HEK293 (cell line): ENCODE results near the gene SMYD2.

Experiments used
- BCL11A ChIP-seq: fragments of 450-650 bp; formaldehyde crosslinking; IDR thresholded peaks from 2 replicates; pipeline ENCODE4 v1.5.1; 2016; ENCODE audit warnings: low read depth, missing biosample characterization, missing genetic modification characterization
- ZNF416 ChIP-seq: fragments of 450-650 bp; formaldehyde crosslinking; IDR thresholded peaks from 2 replicates; pipeline ENCODE4 v1.5.1; 2016; ENCODE audit warnings: missing biosample characterization, missing genetic modification characterization
- ZNF658 ChIP-seq: fragments of 450-650 bp; formaldehyde crosslinking; IDR thresholded peaks from 2 replicates; pipeline ENCODE4; 2016; ENCODE audit warnings: missing biosample characterization, missing genetic modification characterization
- ZNF792 ChIP-seq: fragments of 450-650 bp; formaldehyde crosslinking; IDR thresholded peaks from 2 replicates; pipeline ENCODE4 v1.5.1; 2016; ENCODE audit warnings: missing biosample characterization, missing genetic modification characterization
- TF ChIP-seq, protein P1 (sequence below): fragments of 450-650 bp; formaldehyde crosslinking; IDR thresholded peaks from 2 replicates; pipeline ENCODE4 v1.5.1; 2016; ENCODE audit warnings: missing biosample characterization, missing genetic modification characterization
- TF ChIP-seq, protein P2 (sequence below): fragments of 450-650 bp; formaldehyde crosslinking; IDR thresholded peaks from 2 replicates; pipeline ENCODE4 v1.5.1; 2017; ENCODE audit warnings: missing biosample characterization, missing genetic modification characterization

DNA sequence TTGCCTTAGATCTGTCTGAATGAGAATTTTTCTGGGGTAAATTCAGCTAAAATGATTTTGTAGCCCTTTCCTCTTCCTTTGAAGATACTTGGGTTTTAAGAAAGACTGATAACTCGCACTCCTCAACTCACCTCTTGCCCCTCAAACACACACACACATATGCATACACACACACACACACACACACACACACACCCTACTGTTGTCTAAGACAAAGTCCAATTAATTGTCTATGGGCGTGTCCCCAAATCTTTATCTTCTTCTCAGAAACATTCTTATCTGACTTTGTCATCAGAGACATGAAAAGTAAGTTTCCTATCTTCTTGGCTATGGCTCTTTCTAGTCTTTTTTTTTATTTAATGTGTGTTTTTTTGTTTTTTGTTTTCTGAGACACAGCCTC, 36.1 kb upstream of the SMYD2 start:
- TF ChIP-seq, protein P1, sequence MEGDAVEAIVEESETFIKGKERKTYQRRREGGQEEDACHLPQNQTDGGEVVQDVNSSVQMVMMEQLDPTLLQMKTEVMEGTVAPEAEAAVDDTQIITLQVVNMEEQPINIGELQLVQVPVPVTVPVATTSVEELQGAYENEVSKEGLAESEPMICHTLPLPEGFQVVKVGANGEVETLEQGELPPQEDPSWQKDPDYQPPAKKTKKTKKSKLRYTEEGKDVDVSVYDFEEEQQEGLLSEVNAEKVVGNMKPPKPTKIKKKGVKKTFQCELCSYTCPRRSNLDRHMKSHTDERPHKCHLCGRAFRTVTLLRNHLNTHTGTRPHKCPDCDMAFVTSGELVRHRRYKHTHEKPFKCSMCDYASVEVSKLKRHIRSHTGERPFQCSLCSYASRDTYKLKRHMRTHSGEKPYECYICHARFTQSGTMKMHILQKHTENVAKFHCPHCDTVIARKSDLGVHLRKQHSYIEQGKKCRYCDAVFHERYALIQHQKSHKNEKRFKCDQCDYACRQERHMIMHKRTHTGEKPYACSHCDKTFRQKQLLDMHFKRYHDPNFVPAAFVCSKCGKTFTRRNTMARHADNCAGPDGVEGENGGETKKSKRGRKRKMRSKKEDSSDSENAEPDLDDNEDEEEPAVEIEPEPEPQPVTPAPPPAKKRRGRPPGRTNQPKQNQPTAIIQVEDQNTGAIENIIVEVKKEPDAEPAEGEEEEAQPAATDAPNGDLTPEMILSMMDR (tag by site-specific recombination), result no peak
- TF ChIP-seq ZNF792 (tag by site-specific recombination) (no peak), ZNF416 (tag by site-specific recombination) (no peak), BCL11A (tag by site-specific recombination) (no peak), ZNF658 (no peak)
- TF ChIP-seq, protein P2, sequence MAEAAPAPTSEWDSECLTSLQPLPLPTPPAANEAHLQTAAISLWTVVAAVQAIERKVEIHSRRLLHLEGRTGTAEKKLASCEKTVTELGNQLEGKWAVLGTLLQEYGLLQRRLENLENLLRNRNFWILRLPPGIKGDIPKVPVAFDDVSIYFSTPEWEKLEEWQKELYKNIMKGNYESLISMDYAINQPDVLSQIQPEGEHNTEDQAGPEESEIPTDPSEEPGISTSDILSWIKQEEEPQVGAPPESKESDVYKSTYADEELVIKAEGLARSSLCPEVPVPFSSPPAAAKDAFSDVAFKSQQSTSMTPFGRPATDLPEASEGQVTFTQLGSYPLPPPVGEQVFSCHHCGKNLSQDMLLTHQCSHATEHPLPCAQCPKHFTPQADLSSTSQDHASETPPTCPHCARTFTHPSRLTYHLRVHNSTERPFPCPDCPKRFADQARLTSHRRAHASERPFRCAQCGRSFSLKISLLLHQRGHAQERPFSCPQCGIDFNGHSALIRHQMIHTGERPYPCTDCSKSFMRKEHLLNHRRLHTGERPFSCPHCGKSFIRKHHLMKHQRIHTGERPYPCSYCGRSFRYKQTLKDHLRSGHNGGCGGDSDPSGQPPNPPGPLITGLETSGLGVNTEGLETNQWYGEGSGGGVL (tag by site-specific recombination), result no peak
